Putamen (tissue), 1 donor: ENCODE data around the gene MACROH2A1.
A peak's percentile ranks its signal among the peaks of the same experiment; 100 is the strongest.

Experiments
- DNase-seq: peaks from one replicate; pipeline ENCODE4 v3.0.0-alpha.2; 2016; ENCODE audit warnings: low spot score

MACROH2A1 gene

DNA sequence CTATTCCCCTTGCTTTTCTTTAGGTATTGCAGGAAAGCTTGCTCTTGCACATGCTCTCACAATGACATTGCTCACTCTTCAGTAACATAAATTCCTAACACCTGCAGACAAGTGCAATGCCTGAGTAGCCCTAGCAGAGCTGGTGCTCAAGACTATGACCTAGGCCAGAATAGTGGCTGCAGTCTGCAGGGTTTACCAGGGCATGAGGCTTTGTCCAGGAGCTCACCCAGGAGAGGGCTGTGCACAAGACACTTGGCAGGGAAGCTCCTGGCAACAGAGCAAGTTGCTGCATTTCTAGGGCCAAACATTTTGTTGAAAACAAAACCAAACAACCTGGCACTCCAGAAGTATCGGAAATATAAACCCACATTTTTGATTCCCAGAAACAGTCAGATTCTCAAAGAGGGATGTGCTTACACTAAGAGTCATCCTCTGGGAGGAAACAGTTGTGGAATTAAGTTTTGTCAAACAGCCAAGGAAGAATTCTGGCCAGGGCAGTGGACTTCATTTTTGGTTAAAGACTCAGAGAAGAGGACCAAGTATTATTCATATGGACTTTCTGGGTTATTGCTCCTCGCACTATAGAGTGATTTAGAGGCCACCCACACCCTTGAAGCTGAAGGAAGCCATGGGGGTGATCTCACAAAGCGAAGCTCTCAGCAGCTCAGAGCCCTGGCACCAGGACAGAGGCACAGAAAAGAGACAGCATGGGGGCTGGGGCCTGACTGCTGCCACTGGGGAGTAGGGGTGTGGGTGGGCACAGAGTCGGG, 44.9 kb downstream of the MACROH2A1 start:
- DNase-seq: no peak

DNA sequence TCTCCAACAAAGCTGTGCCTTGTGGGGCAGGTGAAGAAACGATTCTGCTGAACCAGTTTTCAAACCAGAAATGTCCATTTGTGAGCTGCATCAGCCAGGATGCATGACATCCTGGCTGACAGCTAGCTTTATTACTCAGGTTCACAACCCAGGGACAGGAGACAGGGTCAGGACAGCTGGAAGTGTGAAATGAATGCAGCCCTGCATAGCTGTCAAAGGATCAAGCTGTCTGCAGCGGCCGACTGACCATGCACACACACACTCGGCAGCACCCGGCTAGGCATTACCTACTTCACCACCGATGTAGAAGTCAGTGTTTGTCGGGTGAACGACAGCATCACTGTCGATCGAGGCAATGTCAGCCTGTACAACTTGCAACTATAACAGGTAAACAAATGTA, 48.5 kb downstream of the MACROH2A1 start:
- DNase-seq: no peak

DNA sequence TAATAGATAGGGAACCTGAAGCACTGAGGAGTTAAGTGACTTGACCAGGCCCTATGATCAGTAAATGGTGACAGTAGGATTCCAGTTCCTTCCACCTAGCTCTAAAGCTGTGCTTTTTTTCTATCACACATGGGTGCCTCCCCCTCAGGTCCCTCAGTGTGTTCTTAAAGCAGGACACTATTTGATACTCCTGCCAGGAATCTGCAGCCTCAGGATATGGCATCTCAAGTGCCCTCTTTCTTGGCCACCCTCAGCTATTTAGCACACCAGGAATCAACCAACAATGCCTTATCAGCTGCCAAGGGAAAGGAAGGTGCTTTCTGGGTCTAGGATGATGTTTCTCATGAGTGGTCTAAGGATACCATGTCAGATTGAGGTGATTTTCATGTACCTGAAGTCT, 49.1 kb downstream of the MACROH2A1 start:
- DNase-seq: no peak

DNA sequence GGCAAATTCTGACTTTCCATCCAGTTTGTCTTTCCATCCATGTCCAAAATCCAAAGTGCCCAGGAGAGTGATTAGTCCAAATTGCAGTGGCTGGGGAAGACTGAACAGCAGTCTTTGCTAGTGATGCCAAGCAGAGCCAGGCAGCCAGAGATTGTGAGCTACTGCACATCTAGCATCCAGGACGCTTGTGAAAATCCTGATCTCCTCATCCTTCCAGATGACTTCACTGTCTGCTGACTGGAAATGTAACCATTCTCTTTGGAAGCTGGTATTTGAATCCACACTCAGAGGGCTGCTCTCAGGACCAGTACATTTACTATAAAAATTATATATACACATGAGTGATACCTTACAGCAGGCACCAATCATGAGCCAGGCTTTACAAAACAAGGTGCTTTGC, 49.6 kb downstream of the MACROH2A1 start:
- no peak for DNase-seq

DNA sequence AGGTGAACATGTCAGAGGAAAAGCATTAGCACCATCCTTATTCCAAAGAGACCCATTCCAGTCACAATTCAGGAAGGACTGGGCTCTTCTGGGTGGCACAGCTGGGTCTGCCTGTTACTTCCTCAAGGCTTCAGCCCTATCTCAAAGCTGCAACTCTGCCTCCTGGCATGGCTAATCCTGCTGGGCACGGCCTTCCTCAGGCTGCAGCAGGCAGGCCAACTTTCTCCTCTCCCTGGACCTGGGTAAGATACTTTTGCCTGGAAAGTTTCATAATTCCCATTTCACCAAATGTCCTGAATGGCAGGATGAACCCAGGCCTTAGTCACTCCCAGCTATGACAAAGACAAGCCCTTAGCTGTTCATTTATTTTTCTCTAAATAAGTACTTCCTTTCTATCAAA, 50.1 kb downstream of the MACROH2A1 start:
- DNase-seq: no peak

DNA sequence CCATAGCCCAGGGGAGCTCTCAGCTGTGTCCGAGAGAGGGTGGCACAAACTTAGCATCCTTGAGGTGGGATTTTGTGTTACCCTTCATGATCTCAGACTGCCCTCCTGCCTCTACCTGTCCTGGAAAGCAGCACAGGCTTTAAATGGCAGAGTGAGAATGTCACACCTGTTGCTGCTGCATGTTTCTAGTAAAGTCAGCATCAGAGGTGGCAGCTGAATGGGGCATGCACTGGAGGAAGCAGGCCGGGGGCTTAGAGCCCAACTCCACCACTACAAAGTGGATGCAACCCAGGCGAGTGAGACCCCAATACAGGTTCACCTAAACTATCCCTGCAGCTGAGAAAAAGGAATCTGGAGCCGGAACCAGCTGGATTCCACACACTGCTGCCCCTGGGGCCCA, 51.6 kb downstream of the MACROH2A1 start:
- DNase-seq: no peak

DNA sequence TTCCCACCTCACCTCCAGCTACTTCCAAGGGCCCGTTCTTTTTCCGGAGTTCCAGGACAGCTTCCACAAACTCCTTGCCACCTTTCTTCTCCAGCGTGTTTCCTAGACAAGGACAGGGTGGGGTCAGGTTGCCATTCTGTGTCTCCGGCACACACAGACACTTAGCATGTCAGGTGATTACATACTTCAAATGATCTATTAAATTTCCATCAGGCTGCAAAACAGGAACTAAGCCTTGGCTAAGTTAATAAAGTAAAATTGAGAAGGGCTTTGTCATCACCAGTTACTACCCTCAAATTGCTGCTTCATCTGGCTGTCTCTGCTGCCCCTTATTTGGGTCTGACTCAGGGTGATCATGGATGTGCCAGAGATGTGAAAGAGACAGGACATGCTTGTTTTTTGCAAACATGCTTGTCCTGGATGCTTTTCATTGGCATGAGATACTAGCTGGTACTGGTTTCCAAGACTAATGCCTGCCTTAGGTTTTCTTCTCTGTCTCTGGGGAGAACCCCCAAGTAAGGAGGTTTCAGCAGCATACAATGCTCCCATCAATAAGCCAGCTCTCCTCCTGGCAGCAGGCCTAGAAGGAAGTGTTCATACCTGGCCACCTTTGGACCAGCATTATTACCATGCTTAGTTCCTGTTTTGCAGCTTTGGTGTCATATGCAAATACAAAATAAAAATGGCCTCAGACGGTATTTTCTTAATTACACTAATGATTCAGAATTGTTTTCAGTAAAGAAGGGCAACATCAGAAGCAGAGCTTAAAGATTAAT, 52.9 kb downstream of the MACROH2A1 start:
- DNase-seq: no peak

DNA sequence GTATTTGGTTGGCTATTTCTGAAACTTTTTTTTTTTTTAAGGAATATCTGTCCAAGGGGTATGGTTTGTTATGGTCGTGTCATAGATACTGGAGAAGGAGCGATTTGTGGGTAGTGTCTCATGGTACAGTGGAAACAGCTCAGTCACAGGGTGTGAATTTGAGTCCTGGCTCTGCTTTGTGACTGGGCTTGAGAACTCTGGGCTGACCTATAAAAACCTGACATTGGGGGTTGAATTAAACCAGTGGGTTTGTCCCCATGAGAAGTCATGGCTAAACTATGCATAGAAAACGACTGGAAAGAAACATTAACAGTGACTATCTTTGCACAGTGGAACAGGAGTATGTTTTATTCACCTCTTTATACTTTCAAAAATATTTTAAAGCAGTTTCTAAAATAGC, 54.7 kb downstream of the MACROH2A1 start:
- DNase-seq: no peak

DNA sequence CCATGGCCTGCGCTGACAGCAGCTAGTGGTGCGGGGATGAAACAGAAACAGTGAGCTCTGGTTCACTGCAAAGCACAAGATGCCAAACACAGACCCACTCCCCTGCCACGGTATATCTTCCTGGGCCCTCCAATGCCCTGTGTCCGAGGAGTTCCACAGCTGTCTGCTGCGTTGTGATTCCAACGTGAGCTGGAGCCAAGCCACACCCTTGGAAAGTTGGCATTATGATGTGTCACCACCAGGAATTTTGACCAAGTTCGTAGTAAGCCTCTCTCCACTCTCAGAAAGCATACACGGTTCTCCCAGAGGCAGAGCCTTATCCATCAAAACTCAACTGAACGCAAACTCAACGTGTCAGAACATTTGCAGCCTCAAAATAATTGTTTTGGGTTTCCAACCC, 55.6 kb downstream of the MACROH2A1 start:
- DNase-seq: no peak

DNA sequence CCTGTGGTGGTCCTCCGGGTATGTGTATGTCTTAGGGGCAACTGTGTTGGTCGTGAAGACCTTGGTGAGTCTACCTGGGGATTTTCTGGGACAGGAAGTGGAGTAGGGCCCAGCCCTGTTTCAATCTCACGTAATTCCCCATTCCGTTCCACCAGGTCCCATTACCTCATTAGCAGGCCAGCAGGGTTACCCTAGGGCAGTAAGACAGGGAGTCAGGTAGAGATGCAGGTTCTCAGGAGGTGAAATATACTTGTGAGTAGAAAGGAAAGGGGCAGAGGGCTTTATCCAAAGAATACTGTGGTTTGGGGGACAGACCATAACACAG, 56.5 kb downstream of the MACROH2A1 start:
- no peak for DNase-seq

DNA sequence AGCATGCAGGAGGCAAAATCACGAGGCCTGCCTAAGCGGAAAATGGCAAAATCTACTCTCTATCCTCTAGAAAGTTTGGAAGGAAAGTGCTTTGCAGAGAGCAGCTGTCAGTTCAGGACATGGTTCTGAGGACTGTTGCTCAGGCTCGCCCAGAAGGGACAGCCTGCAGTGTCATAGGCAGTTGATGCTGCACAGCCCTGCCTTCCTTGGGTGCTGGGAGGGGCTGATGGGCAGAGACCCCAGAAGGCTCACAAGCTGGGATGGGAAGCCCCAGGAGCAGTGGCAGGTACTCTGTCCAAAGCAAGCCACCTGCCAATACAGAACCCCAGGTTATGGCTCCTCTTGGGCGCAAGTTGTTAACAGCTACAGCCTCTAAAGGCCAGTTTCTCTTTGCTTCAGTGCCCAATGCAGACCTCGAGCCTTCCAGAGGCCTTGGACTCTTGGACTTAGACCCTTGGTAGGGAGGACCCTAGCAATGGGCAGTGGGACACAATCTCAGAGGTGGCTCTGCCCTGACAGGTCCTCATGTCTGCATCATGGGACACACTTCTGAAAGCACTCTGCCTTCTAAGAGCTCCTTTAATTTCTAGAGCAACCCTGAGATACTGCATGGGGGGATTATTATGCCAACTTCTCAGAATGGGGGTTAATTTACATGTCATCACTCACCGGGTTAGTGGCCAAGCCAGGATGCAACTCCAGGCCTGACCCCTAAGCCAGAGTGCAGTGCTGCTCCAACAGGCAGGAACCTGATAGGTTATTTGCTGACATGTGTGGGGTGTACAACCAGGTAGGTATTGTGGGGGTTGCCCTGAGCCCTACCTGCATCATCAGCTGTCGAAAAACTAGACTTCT, 57.1 kb downstream of the MACROH2A1 start:
- no peak for DNase-seq

DNA sequence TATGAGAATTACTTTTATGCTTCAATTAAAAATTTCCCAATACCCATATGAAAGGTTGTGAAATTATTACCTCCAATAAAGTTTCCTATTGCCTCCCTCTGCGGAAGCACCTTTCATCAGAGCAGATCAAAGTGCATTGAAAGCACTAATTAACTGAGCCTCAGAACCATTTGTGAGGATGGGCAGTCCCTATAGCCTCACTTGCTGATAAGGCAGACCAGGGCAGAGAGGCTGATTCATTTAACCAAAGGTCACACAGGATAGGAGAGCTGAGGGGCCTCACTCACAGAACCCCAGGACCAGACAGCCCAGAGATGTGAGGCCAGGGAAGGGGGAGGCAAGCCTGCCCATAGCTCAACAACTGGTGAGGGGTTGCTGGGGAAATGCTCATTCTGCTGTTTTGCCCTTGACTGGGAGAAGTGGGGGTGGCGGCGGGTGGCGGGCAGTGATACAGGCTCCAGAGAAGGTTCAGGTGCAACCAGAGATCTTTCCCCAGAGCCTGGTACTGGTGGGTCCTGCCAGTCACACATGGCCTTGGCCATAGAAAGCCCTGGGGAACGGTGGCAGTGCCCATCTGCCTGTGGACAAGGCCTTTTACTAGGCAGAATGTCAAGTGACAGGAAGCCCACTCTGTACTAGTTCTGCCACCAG, 57.9 kb downstream of the MACROH2A1 start:
- no peak for DNase-seq

DNA sequence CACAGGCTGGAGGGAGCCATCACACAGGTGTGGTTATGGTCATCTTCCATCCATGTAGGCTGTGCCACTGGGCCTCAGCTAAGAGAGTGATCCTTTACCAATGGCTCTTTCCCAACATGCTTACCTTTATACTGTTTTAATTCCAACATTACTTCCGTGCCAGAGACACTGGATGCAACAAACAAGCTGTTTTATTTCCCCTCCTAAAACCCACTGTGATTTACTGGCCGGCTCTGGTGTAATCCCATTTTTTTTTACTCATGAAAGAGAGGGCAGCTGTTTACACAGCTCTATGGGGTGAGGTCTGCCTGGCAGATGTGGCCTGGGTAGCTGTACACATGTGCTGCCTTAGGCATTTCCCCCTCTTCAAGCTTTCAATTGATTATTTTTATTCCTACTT, 58.5 kb downstream of the MACROH2A1 start:
- DNase-seq: no peak

DNA sequence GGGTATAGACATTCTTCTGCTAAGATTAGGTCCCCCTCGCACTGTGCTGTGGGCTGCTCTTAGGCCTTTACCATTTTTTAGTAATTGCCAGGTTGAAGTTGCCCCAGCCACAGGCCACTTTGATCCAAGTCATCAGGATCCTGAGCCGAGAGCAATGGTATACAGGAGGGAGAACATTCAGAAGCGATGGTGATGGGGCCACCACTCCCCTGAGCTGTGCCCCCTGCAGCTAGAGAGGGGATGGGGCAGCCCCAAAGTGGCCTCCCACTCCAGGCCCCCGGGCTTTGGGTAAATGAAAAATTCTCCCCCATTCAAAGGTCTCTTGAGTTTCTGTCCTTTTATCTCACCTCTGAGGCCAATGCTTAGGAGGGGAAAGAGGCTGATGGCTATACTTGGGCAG, 59.4 kb downstream of the MACROH2A1 start:
- DNase-seq: no peak

DNA sequence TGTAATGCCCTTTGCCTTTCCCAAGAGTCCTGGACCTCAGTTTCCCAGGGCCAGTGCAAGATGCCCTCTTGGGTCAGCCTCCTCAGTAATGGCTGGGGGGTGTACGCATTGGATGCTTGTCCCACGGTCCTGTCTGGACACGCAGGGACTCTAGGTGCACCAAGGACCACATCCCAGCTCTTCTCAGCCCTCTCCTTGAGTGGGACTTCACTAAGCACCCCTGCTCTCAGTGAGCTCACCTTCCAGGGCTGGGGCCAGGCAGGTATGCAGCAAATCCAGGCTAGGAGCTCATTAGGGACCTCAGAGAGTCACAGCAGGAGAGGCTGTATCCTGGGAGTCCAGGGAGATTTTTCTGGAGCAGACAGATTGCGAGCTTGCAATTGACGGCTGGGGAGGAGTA, 59.8 kb downstream of the MACROH2A1 start:
- no peak for DNase-seq

DNA sequence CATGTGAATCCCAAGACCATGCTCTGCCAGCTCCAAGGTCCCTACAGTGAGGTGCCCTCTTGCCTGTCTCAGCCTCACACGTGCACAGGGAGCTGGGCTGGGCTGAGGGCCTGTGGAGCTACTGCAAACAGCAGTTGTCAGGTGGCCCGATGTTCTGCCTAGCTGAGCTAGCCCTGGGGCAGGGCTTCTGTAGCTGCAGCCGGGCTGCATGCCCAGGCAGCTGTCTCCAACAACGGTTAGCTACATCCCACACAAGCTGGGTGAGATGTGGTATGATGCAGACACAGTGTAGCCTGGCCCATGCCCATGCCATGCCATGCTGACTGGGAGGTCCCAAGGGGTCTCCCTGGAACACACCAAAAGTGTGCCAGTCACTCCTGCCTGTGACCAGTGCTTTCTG, 62.0 kb downstream of the MACROH2A1 start:
- DNase-seq: no peak

DNA sequence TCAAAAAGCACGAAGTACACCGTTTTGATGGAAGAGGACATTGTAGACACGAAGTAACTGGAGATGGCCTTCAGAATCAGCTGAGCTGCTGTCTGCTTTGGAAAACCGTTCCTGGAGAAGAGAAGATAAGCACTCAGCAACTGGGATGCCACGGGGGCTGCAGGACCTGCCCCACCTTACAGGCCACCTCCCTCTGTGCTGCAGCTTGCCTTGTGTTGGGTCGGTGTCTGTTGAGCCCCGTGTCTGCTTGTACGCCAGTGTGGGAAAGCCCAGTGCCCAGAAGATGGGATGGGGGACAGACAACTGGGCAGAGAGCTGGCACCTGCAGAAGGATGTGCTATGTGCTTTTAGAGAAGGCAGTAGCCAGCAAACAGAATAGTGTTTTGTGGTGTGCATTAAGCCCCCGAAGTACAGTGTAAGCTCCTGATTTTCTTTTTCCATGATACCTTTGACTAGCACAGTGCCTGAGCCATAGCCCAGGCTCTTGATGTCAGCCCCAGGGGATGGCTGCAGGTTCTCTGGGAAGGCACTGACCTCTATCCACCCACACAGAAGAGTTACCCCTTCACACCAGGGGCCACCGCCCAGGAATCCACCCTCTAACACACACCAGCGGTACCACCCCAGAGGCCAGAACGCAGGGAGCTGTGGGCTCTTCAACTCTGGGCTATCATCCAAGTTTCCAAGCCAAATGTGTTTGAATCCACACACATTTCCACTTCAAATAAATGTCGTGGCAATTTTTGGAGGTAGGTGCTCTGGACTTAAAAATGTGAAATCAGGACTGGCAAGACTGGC, 63.8 kb downstream of the MACROH2A1 start:
- no peak for DNase-seq

DNA sequence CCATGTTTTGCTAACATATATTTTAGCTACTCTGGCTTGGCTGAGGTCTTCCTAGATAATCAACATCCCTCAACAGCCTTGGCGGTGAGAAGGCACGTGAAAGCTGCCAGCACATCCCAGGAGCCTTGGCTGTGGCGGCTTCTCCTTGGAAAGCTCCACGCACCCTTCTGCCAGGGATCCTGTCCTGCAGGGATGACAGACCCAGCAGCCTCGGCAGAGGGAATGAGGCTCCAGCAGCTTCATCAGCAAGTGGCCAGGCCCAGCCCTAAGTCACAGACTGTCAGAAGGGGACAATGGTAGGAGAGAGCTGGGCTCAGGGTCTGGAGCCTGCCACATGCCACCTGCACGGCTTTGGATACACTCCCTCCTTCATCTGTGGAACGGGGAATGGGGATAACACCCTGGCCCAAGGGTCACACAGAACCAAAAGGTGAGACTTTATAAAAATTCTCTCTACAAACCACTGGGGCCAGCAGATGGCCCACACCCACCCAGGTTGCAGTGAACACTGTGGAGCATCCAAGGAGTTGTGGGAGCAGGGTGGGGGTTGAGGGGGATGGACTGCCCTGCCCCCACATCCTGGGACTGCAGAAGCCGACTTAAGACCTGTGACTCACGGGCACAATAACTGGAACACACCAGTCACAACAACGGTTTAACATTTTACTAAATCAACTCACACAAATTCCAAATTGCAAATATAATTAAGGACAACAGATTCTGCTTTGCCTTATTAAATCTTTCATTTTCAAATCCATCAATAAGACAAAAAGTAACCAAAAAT, 65.1 kb downstream of the MACROH2A1 start:
- no peak for DNase-seq

DNA sequence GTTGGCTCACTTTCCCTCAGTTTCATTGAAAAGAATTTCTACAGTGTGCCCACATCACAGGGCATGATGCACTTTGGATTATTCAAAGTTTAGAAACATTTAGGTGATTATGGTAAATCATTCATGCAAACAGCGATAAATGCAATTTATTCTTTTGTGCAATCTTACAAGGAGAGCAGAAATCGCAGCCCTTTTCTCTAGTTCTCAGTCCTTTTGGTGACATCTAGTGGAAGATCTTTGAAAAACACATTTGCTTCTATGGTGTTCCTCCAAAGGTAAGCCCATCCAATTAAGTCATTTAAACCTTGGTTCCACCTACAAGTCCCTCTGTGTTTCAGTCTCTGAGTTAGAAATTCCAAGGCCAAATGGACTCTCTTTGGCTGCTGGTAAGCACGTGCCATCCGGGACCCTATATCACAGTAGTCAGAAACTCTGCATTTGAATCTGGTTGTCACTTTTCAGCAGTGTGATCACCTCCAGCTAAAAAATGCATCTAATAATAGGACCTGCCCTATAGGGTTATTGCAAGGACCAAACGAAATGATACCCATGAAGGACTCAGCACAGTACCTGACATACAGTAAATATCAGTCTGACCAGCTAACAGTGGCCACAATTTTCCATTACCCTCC, 66.4 kb downstream of the MACROH2A1 start:
- peak; percentile 31 for DNase-seq

DNA sequence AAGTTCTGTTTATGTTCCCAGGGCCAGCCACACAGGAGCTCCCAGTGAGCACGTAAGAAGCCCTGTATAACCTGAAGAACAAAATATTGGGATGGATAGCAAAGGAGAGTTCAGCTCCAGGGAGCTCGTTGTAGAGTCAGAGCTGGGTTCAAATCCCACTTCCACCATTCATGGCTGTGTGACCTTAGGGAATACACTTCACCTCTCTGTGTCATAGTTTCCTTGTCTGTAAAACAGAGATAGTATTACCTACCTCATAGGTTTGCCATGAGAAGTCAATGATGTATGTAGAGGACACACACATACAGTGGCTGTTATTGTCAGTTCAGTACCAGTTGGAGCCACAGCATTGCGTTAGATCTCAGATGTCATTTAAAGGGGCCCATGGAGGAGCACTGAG, 67.4 kb downstream of the MACROH2A1 start:
- no peak for DNase-seq
